ENCODE data around the gene AKNA. TPM values are rescaled to one million over a fixed set of nuclear protein-coding genes. Genes with fewer than 3 reads are reported as not detected.

AKNA gene, protein sequence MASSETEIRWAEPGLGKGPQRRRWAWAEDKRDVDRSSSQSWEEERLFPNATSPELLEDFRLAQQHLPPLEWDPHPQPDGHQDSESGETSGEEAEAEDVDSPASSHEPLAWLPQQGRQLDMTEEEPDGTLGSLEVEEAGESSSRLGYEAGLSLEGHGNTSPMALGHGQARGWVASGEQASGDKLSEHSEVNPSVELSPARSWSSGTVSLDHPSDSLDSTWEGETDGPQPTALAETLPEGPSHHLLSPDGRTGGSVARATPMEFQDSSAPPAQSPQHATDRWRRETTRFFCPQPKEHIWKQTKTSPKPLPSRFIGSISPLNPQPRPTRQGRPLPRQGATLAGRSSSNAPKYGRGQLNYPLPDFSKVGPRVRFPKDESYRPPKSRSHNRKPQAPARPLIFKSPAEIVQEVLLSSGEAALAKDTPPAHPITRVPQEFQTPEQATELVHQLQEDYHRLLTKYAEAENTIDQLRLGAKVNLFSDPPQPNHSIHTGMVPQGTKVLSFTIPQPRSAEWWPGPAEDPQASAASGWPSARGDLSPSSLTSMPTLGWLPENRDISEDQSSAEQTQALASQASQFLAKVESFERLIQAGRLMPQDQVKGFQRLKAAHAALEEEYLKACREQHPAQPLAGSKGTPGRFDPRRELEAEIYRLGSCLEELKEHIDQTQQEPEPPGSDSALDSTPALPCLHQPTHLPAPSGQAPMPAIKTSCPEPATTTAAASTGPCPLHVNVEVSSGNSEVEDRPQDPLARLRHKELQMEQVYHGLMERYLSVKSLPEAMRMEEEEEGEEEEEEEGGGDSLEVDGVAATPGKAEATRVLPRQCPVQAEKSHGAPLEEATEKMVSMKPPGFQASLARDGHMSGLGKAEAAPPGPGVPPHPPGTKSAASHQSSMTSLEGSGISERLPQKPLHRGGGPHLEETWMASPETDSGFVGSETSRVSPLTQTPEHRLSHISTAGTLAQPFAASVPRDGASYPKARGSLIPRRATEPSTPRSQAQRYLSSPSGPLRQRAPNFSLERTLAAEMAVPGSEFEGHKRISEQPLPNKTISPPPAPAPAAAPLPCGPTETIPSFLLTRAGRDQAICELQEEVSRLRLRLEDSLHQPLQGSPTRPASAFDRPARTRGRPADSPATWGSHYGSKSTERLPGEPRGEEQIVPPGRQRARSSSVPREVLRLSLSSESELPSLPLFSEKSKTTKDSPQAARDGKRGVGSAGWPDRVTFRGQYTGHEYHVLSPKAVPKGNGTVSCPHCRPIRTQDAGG (N-terminal part only)
- total RNA-seq, result 5.7 TPM

DNA sequence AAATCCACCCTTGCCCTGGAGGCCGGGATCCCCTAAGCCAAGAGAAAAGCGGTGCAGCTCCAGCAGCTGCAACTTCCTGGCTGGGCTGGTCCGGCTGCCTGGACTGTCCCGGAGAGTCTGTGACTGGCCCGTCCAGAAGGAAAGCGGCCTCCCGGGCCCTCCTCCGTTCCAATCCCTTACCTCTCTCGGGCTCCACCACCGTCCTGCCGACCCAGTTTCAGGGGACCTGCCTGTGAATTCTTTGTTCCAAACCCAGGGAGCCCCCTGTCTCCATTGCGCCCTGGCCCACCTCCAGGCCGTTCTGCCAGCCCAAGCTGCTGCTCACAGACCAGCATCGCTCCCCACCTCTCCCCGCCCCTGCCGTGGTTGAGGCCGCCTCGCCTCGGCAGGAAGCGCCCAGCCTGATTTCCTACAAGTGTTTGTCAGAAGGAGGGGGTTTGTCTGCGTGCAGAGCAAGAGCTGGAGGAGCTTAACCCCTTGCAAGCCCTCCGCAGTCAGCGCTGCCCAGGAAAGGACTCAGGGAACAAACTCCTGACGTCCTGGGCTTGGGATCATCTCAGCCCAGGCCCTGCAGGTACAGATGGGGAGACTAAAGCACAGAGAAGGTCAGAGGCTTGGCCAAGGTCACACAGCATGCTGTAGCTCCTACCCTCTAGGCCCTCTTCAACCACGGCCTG, at the start of gene AKNA:
TSS of gene AKNA (minus strand) at position 303 of the 677 bp plus-strand sequence. CDS start 6,649 bp downstream, outside the sequence.
- ATAC-seq, result peak; percentile 23

GRCh38 chr9:114437401-114437893, 49.7 kb upstream of the AKNA start:
- ATAC-seq, result no peak

GRCh38 chr9:114434878-114435311, 47.1 kb upstream of the AKNA start:
- ATAC-seq, result peak; percentile 73

GRCh38 chr9:114433720-114434255, 46.0 kb upstream of the AKNA start:
- no peak for ATAC-seq

- no peak for ATAC-seq
These were observed 45.3 kb upstream of the AKNA start for GRCh38 chr9:114433086-114433485.

DNA sequence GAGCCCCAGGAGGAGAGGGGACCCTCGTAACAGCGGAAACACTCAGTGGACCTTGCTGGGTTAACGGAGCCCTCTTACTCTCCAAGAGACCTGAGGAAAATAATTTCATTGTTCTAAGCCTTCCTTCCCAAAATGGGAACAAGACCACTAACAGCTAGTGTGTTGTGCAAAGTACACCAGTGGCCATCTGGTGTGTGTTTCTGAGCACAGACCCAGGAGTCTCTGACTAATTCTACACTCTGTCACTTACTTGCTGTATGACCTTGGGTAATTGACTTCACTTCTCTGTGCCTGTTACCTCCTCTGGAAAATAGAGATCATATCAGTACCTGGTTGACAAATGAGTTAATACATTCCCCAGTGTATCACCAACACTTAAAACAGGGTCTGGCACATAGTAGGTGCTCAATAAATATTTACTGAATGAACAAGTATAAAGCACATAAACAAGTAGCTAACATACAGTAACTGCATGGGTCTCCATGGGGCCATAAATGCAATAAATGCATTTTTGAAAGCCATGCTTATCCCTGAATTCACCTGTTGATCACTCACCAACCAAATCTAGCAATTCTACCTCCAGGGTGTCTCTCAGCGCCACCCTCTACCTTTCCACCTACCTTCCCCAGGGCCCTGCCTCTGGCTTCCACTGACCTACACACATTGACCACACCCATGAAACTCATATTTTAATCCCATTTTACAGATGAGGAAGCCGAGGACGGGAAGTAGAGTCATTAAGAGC, 44.7 kb upstream of the AKNA start:
- ATAC-seq, result no peak

GRCh38 chr9:114431770-114432169, 44.0 kb upstream of the AKNA start:
- no peak for ATAC-seq

GRCh38 chr9:114431003-114431402, 43.2 kb upstream of the AKNA start:
- ATAC-seq, result no peak

DNA sequence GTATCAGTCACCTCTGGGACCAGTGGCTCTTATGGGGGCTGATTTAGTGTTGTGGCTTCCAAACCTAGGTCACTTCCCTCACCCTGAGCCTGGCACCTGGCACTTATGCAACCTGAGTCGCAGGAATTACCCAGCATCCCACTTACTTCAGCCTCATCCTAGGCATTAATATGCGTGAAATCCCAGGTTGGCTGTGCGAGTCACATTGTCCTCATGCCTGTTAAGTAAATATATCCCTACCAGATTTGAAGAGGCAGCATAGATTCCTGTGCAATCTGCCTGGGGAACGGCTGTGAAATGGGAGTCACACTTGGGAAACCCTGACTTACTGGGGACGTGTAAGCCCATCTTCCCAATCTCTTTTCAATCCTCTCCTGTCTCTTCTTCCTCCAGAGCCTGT, 42.7 kb upstream of the AKNA start:
- ATAC-seq, result no peak

GRCh38 chr9:114429488-114429887, 41.7 kb upstream of the AKNA start:
- no peak for ATAC-seq

DNA sequence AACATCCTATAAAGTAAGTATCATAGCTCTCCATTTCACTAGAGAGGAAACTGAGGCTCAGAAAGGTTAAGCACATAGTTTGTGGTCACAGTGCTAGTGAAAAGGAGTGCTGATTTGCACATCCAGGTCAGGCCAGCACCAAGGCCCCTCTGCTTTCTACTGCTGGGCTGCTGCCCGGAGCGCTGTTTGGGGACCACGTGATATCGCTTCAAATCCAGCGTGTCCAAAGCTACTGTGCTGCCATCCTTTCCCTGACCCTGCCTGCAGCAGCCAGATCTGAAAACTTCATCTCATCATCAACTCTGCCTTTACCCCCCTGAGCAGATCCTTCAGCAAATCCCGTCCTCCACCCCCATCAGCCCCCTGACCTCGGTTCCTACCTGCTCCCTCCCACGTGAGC, 40.7 kb upstream of the AKNA start:
- no peak for ATAC-seq

DNA sequence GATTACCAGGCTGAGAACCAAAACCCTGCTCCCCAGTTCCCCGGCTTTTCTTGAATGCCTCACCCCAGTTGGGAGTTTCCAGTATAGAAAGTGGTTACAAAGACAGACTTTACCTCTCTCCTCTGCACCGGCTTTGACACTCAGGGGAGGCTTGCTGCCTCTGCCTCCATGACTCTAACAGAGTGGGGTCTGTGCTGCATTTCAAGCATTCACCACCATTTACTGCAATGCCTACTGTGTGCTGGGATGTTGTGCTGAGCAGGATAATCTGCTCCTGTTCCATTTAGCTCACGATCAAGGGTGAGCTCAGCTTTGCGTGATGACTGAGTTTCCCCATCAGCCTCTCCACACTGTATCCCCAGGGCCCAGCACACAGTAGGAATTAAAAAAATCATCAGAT, 39.9 kb upstream of the AKNA start:
- ATAC-seq, result no peak

DNA sequence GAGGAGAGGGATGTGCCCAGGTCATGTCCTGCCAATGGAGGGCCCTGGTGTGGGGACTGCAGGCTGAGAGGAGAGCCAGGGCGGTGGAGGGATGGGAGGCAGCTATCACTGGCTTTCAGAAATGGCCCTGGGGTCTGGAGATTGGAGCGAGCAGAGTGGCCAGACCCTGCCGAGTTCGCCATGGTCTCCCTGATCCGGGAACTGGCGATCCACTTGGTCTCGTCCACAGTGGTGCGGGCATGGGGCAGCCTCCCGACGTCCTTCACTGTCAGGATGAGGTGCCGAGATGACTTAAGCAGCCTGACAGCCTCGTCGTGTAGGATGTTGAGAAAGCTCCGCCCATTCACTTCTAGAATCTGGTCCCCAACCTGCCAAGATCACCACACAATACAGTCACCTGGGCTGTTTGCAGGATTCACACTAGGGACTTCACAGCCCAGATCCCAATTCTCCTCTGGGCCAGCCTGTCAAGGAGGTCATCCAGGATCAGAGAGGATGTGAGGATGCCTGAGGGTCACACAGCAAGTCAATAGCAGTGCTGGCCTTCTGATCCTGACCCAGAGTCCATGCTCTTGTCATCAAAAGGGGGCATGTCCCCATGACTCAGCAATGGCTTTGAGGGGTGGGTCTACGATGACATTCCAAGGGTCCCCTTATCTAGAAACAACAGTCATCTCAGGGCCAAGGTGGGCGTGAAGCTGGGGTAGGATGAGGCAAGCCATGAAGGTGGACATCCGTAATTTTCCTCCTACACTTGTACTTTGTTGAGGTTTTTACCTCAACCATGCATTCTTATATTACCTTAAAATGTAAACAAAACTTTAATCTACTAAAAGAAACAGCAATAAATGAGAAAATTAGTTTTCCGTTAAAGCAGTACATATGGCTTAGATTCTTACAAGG, 38.5 kb upstream of the AKNA start:
- ATAC-seq, result no peak

DNA sequence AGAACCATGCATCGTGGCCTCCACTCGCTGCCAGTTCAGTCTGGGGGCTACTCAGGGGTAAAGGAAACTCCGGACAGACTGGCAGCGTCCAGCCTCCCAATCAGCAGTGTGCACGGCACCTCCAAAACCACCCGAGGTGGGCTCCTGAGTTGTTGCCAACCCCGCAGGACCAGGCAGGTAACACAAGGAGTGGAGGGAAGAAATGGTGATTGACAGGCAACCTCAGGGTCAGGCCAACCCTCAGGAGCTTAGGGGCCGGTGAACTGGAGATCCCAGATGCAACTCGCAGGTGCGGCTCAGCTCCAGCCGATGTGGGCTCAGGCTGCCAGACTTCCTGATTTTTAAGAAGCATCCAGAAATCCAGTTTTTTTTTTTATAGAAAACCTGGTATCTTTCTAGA, 37.3 kb upstream of the AKNA start:
- no peak for ATAC-seq

- peak; percentile 34 for ATAC-seq
These were observed 36.3 kb upstream of the AKNA start for GRCh38 chr9:114424126-114424525.

DNA sequence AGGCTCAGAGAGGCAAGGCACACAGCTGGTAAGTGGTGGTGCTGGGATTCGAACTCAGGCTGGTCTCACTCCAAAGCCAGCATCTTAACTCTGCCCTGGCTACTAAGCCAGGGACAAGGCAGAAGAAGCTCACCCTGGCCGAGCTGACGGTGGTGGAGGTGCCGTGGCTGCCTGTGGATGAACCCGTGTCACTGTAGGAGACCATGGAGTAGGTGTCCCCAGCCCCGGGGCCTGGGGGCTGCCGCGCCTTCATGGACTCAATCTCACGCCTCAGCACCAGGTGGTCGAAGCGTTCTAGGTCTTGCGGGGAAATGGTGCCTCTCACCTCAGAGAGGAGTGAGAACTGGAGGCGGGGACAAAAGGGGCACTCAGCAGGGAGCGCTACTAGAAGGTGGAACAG, 35.4 kb upstream of the AKNA start:
- no peak for ATAC-seq

DNA sequence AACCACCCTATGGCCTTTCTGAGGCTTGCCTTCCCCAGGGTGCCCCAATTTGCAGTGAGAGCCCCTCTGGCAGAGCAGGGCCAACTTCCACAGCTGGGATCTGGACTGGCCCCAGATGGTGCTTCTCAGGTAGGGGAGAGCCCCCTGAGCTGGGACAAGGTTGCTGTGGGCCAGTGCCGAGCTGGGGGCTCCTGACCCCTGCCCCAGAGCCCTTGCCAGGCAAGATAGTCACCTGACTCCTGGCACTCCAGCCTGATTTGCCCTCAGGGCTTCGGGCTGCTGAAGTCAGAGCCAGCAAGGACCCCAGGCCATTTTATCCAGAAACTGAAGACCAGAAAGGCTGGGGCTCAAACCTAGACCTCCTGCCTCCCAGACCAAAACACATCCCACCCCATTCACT, 33.4 kb upstream of the AKNA start:
- no peak for ATAC-seq

- ATAC-seq, result no peak
These were observed 32.0 kb upstream of the AKNA start for GRCh38 chr9:114419796-114420195.

GRCh38 chr9:114418053-114418452, 30.3 kb upstream of the AKNA start:
- no peak for ATAC-seq

DNA sequence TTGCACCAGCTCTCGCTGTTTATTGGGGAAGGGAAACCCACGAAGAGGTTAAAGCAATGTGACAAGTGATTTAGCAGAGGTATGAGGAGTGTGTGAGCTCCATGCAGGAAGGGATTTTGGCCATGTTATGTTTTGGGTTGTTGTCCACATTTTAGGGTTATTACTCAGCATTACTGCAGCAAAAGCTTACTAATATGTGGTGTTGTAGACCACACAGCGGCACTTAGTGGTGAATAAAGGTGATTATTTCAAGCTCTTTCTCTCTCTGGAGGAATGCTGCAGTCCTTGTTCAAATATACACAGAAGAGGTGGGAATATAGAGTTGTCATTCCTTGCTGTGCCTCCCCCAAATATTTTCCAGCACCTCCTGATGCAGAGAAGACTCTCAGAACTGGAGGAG, 29.7 kb upstream of the AKNA start:
- ATAC-seq, result no peak

All from esophagus mucosa (tissue), 1 donor.